DOHH2 (cell line): Measurements from ENCODE around the gene TMEM106C.

Experiments
- CTCF ChIP-seq: fragments of 200-600 bp; sonication (generic); IDR thresholded peaks from one replicate; pipeline ENCODE4 v1.5.1; 2014; ENCODE audit warnings: antibody characterized with exemption, mild to moderate bottlenecking, low read depth, low read length; ENCODE audit not compliant: poor library complexity, severe bottlenecking
- EZH2phosphoT487 ChIP-seq: fragments of 200-600 bp; sonication (generic); IDR thresholded peaks from 2 replicates; pipeline ENCODE4 v1.6.1; 2017; ENCODE audit warnings: borderline replicate concordance, mild to moderate bottlenecking, antibody characterized with exemption, low read length, moderate library complexity, mixed read lengths

GRCh38 chr12:47965581-47965980 is 2.2 kb downstream of the TMEM106C start:
- TF ChIP-seq CTCF: no peak
- TF ChIP-seq EZH2phosphoT487: no peak
